ENCODE data around the gene SLC30A1. TPM values are rescaled to one million over a fixed set of nuclear protein-coding genes. Genes with fewer than 3 reads are reported as not detected.

SLC30A1 gene
- total and polyA plus RNA-seq, 12 donors: 1.4 to 26.5 (median 14.4) TPM

DNA sequence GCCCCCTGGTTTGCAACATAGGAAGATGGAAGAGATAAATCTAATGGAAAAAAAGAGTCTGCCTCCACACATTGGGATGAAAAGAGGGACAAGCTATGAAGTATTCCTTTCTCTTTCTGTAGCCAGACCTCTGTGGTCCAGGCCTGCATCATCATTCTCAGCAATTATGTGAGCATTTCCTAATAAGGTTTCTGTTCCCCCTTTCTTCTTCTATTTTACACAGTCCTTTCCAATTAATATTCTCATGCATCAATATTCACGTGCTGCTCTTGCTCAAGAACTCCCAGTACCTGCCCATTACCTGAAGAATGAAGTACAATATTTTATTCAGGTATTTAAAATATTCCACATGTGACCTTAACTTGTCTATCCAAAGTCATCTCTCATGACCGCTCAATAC is 8.2 kb upstream of the SLC30A1 start:
- Histone ChIP-seq H3K27ac (no peak overlapping the region), H3K9me3 (no peaks in the 10 kb centered on the region), H3K36me3 (no peaks in the 10 kb centered on the region), H3K4me1 (peaks cover 0 to 54% (median 2%) of the 10 kb centered on the region in 9 donors), H3K27me3 (no peaks in the 10 kb centered on the region), H3K4me3 (no peak overlapping the region)
- TF ChIP-seq, protein P1, sequence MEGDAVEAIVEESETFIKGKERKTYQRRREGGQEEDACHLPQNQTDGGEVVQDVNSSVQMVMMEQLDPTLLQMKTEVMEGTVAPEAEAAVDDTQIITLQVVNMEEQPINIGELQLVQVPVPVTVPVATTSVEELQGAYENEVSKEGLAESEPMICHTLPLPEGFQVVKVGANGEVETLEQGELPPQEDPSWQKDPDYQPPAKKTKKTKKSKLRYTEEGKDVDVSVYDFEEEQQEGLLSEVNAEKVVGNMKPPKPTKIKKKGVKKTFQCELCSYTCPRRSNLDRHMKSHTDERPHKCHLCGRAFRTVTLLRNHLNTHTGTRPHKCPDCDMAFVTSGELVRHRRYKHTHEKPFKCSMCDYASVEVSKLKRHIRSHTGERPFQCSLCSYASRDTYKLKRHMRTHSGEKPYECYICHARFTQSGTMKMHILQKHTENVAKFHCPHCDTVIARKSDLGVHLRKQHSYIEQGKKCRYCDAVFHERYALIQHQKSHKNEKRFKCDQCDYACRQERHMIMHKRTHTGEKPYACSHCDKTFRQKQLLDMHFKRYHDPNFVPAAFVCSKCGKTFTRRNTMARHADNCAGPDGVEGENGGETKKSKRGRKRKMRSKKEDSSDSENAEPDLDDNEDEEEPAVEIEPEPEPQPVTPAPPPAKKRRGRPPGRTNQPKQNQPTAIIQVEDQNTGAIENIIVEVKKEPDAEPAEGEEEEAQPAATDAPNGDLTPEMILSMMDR (IDR thresholded peaks at IDR 0.05): no peak
- DNase-seq: no peak
- no peak for ATAC-seq
- intact Hi-C loops (cut with DNase I): no loop called here
- WGBS, 2 donors: 91% methylated on average over 2 of the region's 2 CpGs

DNA sequence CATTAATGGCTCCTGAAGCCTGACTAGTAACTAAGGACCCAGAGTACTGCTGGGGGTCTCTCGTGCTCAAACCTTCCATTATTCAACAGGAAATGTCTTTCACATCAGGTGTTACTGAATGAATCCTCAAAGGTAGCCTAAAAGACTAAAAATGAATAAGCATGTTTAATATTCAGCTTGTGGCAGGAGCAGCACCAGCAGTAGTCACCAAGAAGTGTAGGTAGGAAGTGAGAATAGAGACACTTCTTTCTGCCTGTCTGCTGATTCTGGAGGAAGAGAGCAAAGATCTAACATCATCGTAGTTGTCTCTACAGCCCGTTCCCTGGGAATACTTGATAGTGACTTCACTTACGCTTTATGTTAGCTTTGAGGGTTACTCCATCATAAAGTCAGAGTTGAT is 7.6 kb upstream of the SLC30A1 start:
- DNase-seq: no peak
- Histone ChIP-seq H3K27ac (no peak overlapping the region), H3K4me1 (peaks cover 0 to 54% (median 0%) of the 10 kb centered on the region in 9 donors), H3K4me3 (no peak overlapping the region), H3K9me3 (no peaks in the 10 kb centered on the region), H3K36me3 (no peaks in the 10 kb centered on the region), H3K27me3 (no peaks in the 10 kb centered on the region)
- ATAC-seq: no peak
- TF ChIP-seq, protein P1 (IDR thresholded peaks at IDR 0.05): no peak
- intact Hi-C loops (cut with DNase I): no loop called here
- WGBS, 2 donors: 81% methylated on average over 4 of the region's 4 CpGs

GRCh38 chr1:211583011-211583992 is 4.3 kb upstream of the SLC30A1 start:
- no peak for DNase-seq
- no peaks in the 10 kb centered on the region for H3K27me3 ChIP-seq
- H3K9me3 ChIP-seq: no peaks in the 10 kb centered on the region
- 84 to 85% methylated on average over 11 of the region's 11 CpGs for WGBS, 2 donors
- no peak overlapping the region for H3K4me3 ChIP-seq
- ATAC-seq: no peak
- intact Hi-C loops (cut with DNase I): no loop called here
- peak overlapping the region in 1 of 10 donors; percentile 72 for H3K27ac ChIP-seq
- TF ChIP-seq, protein P1 (IDR thresholded peaks at IDR 0.05): no peak
- peaks cover 0 to 48% (median 12%) of the 10 kb centered on the region in 9 donors for H3K4me1 ChIP-seq
- H3K36me3 ChIP-seq: no peaks in the 10 kb centered on the region

DNA sequence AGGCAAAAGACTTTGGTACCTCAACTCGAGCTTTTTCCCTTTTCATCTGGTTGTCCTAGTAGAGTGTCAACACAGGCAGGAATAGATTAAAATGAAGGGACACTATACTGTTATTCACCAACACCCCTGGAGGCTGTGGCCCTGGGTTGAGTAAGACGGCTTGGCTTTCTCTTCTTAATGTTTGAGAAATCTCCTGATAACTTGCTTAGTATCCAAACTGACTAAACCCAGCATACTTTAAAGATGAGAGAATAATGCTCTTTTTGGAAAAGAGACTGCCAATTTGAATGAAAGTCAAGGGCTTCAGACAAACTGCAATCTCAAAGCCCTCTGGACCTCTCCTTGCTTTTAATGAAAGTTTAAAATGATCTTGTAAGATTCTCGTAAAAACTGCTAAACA is 2.6 kb upstream of the SLC30A1 start:
- DNase-seq (no peak), ATAC-seq (no peak)
- no peaks in the 10 kb centered on the region for H3K27me3 ChIP-seq
- no peaks in the 10 kb centered on the region for H3K36me3 ChIP-seq
- peaks cover 0 to 45% (median 19%) of the 10 kb centered on the region in 9 donors for H3K4me1 ChIP-seq
- 75 to 77% methylated on average over 3 of the region's 3 CpGs for WGBS, 2 donors
- H3K9me3 ChIP-seq: no peaks in the 10 kb centered on the region
- TF ChIP-seq, protein P1 (IDR thresholded peaks at IDR 0.05): no peak
- H3K4me3 ChIP-seq: no peak overlapping the region
- intact Hi-C loops (cut with DNase I): no loop called here
- peak overlapping the region in 8 of 10 donors; percentile 23 to 99 (median 61) for H3K27ac ChIP-seq
